ENCODE data around the gene JAZF1.
"Not testable (repeated sequence)": the region's sequence is repeated elsewhere in the genome, so short reads cannot be mapped to it uniquely, and the experiment has no call there.

Gene JAZF1

GRCh38 chr7:27897441-27897847 is 283.2 kb downstream of the JAZF1 start:
- no peak for DNase-seq

- DNase-seq, result no peak
These were observed 283.6 kb downstream of the JAZF1 start for GRCh38 chr7:27897001-27897400.

GRCh38 chr7:27895551-27895950 is 285.0 kb downstream of the JAZF1 start:
- peak; percentile 74 for DNase-seq

GRCh38 chr7:27890205-27890849 is 290.3 kb downstream of the JAZF1 start:
- DNase-seq, result no peak

GRCh38 chr7:27889800-27890199 is 290.8 kb downstream of the JAZF1 start:
- DNase-seq, result no peak

GRCh38 chr7:27888736-27889135 is 291.9 kb downstream of the JAZF1 start:
- DNase-seq, result no peak

GRCh38 chr7:27886710-27887109 is 293.9 kb downstream of the JAZF1 start:
- not testable (repeated sequence) for DNase-seq

- DNase-seq, result no peak
These were observed 294.9 kb downstream of the JAZF1 start for GRCh38 chr7:27885652-27886051.

- no peak for DNase-seq
These were observed 296.9 kb downstream of the JAZF1 start for GRCh38 chr7:27883696-27884095.

GRCh38 chr7:27876756-27877155 is 303.8 kb downstream of the JAZF1 start:
- no peak for DNase-seq

GRCh38 chr7:27875832-27876231 is 304.8 kb downstream of the JAZF1 start:
- DNase-seq, result no peak

GRCh38 chr7:27875061-27875460 is 305.5 kb downstream of the JAZF1 start:
- no peak for DNase-seq

- no peak for DNase-seq
These were observed 306.3 kb downstream of the JAZF1 start for GRCh38 chr7:27873981-27874957.

GRCh38 chr7:27872356-27873275 is 308.0 kb downstream of the JAZF1 start:
- DNase-seq, result no peak

GRCh38 chr7:27871866-27872265 is 308.7 kb downstream of the JAZF1 start:
- no peak for DNase-seq

- DNase-seq, result no peak
These were observed 309.5 kb downstream of the JAZF1 start for GRCh38 chr7:27871086-27871485.

GRCh38 chr7:27870595-27870994 is 310.0 kb downstream of the JAZF1 start:
- DNase-seq, result no peak

- DNase-seq, result no peak
These were observed 311.5 kb downstream of the JAZF1 start for GRCh38 chr7:27869056-27869455.

- DNase-seq, result no peak
These were observed 312.5 kb downstream of the JAZF1 start for GRCh38 chr7:27868131-27868550.

GRCh38 chr7:27866828-27867672 is 313.5 kb downstream of the JAZF1 start:
- DNase-seq, result no peak

GRCh38 chr7:27866256-27866655 is 314.3 kb downstream of the JAZF1 start:
- DNase-seq, result no peak

- no peak for DNase-seq
These were observed 316.7 kb downstream of the JAZF1 start for GRCh38 chr7:27863880-27864279.

Measured in GDM1 (cell line).